Glutamatergic neuron (in vitro differentiated cells): ENCODE data around the gene UBAP2L. TPM values are rescaled to one million over a fixed set of nuclear protein-coding genes. Genes with fewer than 3 reads are reported as not detected.

Experiments used
- DNase-seq: peaks from one replicate; pipeline ENCODE4 v3.0.0; 2022
- H3K27ac Mint-ChIP-seq: one replicate; pipeline ENCODE4 v1.8.0; 2020; ENCODE audit warnings: mild to moderate bottlenecking, mixed read lengths, inconsistent platforms; ENCODE audit not compliant: unreplicated experiment
- H3K27me3 Mint-ChIP-seq: one replicate; pipeline ENCODE4 v1.8.0; 2020; ENCODE audit warnings: mild to moderate bottlenecking, moderate library complexity, mixed read lengths, inconsistent platforms; ENCODE audit not compliant: unreplicated experiment
- H3K36me3 Mint-ChIP-seq: one replicate; pipeline ENCODE4 v1.8.0; 2020; ENCODE audit warnings: mild to moderate bottlenecking, mixed read lengths, inconsistent platforms; ENCODE audit not compliant: unreplicated experiment
- H3K4me1 Mint-ChIP-seq: one replicate; pipeline ENCODE4 v1.8.0; 2020; ENCODE audit warnings: mild to moderate bottlenecking, low read depth, mixed read lengths, inconsistent platforms; ENCODE audit not compliant: unreplicated experiment
- H3K4me3 Mint-ChIP-seq: one replicate; pipeline ENCODE4 v1.8.0; 2020; ENCODE audit warnings: mild to moderate bottlenecking, mixed read lengths, inconsistent platforms; ENCODE audit not compliant: unreplicated experiment
- H3K9me3 Mint-ChIP-seq: one replicate; pipeline ENCODE4 v1.8.0; 2020; ENCODE audit warnings: mild to moderate bottlenecking, moderate library complexity, mixed read lengths, inconsistent platforms; ENCODE audit not compliant: unreplicated experiment
- total RNA-seq: library from RNA; stranded (reverse); fragmentation: NEBNext Ultra II Directional; extraction: Animal tissue kit (Norgen Biotek cat#: 25700); gene quantifications from one replicate; pipeline ENCODE4 v1.2.1, GENCODE V29; 2021; ENCODE audit not compliant: unreplicated experiment
- TF ChIP-seq, protein P1 (sequence below): fragments of 200-600 bp; sonication (generic); IDR thresholded peaks from one replicate; pipeline ENCODE4 v1.5.0; 2021; ENCODE audit not compliant: partially characterized antibody, unreplicated experiment

The UBAP2L gene
- total RNA-seq, 1 donor from 2014 or later = 259 TPM

DNA sequence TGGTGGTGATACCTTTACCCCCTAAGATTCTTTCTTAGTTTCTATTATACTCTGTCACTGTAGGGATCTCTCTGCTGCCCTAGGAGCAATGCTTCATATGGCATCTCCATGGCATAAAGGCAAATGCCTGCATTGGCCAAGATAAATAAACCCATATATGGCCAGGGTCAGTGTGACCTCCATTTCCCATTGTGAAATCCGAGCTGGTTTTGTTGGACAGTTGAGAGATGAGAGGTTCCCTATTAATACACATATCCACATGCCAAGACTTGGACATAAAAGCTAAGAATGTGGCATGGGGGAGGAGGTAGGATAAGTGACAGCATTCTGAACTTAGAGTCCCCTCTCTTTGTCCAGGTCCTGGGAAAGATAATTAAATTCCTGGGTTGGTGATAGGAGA, 30.2 kb upstream of the UBAP2L start:
- peaks cover 4% of the 10 kb centered on the region for H3K36me3 Mint-ChIP-seq
- H3K27ac Mint-ChIP-seq = no peak overlapping the region
- H3K27me3 Mint-ChIP-seq = peaks cover 4% of the 10 kb centered on the region
- no peak overlapping the region for H3K4me3 Mint-ChIP-seq
- TF ChIP-seq, protein P1, sequence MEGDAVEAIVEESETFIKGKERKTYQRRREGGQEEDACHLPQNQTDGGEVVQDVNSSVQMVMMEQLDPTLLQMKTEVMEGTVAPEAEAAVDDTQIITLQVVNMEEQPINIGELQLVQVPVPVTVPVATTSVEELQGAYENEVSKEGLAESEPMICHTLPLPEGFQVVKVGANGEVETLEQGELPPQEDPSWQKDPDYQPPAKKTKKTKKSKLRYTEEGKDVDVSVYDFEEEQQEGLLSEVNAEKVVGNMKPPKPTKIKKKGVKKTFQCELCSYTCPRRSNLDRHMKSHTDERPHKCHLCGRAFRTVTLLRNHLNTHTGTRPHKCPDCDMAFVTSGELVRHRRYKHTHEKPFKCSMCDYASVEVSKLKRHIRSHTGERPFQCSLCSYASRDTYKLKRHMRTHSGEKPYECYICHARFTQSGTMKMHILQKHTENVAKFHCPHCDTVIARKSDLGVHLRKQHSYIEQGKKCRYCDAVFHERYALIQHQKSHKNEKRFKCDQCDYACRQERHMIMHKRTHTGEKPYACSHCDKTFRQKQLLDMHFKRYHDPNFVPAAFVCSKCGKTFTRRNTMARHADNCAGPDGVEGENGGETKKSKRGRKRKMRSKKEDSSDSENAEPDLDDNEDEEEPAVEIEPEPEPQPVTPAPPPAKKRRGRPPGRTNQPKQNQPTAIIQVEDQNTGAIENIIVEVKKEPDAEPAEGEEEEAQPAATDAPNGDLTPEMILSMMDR = no peak
- peaks cover 3% of the 10 kb centered on the region for H3K4me1 Mint-ChIP-seq
- H3K9me3 Mint-ChIP-seq = no peaks in the 10 kb centered on the region
- no peak for DNase-seq

DNA sequence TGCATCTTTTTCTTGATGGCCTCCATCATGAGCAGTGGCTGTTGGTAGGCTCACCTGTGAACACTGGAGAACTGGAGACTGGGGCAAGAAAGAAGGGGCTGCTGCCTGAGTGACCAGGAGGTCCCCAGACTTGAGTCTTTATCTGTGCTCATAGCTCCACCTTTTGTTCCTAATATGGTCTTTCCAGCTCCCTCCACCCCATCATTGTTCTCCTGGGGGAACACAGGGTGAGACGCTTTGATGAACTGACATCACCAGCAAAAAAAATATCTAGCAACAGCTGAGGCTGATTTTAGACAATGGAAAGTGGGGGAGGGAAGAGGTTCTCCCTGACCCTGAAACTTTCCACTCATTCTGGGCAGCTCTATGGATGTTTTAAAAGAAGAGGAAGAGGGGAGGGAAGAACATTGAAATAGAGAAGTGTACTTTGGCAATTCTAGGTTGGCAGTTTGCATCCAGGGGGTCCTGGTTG, 28.7 kb upstream of the UBAP2L start, which contains the start of gene TPM3:
TSS of gene TPM3 (minus strand) at position 111 of the 472 bp plus-strand sequence. CDS start at position 29, 82 bp downstream.
- Mint-ChIP-seq H3K27ac (no peak within 1 kb of the TSS), H3K4me3 (peak within 1 kb of the TSS; percentile 5), H3K9me3 (no peaks in the 10 kb centered on the region), H3K27me3 (peaks cover 7% of the 10 kb centered on the region), H3K4me1 (peaks cover 3% of the 10 kb centered on the region), H3K36me3 (peaks cover 4% of the 10 kb centered on the region)
- TF ChIP-seq, protein P1 = no peak
- DNase-seq = no peak

DNA sequence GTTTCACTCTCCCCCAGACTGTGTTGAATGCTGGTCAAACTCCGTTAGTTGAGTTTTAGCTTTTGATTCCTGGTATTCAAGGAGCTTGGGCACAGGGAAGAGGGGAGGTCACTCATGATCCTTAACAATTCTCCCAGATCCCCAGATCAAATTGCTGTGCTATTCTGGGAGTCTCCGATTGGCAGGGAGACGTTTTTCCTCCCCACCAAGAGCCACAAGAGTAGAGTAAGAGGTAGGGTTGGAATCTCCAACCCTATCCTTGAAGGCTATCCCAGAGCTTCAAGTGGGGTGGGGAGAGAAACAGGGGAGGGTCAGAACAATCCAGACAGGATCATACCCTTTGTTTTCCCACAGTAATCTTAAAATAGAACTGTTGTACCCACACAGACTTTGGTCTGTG, 28.3 kb upstream of the UBAP2L start:
- Mint-ChIP-seq H3K4me1 (peaks cover 3% of the 10 kb centered on the region), H3K27ac (no peak overlapping the region), H3K27me3 (peaks cover 7% of the 10 kb centered on the region), H3K9me3 (no peaks in the 10 kb centered on the region), H3K4me3 (no peak overlapping the region), H3K36me3 (peaks cover 4% of the 10 kb centered on the region)
- TF ChIP-seq, protein P1 = no peak
- no peak for DNase-seq

DNA sequence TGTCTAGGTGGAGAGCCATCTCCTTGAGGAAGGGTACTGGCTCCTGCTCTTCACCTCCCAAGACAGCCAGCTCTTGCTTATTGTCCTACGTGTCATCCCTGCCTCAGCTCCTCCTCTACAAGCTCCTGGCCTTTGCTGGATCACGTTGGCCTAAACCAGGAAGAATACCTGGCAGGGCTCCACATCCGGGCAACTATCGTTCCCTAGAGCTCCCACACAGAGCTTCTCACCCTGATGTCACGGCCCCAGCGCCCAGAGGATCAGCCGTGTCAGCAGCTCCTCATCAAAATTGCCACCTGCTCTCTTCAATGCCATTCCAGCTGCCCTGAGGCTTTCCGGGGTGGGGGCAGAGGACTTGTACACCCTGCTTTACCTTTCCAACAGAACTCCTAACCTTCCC, 26.9 kb upstream of the UBAP2L start:
- Mint-ChIP-seq H3K9me3 (no peaks in the 10 kb centered on the region), H3K4me3 (no peak overlapping the region), H3K27ac (no peak overlapping the region), H3K4me1 (peaks cover 3% of the 10 kb centered on the region), H3K27me3 (peaks cover 10% of the 10 kb centered on the region), H3K36me3 (peaks cover 4% of the 10 kb centered on the region)
- TF ChIP-seq, protein P1 = no peak
- no peak for DNase-seq

DNA sequence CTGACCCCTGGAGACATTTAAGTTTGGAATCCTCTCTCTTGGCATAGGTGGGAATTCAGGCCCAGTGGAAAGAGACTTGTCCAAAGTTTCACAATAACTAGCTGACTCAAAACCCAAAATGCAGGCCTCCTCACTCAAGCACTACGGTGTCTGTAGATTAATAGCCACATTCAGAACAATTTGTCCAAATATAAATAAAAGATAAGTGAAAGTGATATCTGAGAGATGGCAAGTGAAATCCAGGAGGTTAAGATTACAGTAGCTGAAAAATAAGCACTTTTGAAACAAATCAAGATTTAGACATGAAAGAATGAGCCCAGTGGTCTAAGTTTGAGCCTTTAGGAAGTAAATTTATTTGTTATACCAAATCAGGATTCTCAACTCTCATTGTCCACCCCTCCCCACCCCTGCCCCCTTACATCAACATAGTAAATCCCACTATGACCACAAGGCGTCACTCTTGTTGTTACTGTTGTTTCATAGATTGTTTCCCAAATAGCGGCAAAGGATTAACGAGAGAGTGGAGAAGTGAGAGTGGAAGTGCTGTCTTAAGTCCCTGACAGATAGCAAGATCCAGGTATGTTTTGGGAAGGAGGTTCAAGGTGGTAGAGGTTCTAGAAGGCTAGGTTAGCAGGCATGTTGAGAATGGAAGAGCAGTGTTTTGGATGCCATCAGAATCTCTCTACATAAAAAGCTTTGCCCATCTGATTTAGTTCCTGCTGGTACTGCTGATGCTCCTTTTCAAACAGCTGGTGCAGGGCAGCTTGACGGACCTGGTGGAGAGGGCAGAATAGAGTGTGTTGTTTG, 21.8 kb upstream of the UBAP2L start:
- Mint-ChIP-seq H3K4me3 (no peak overlapping the region), H3K4me1 (peaks cover 2% of the 10 kb centered on the region), H3K36me3 (no peaks in the 10 kb centered on the region), H3K27ac (no peak overlapping the region), H3K9me3 (no peaks in the 10 kb centered on the region), H3K27me3 (peaks cover 10% of the 10 kb centered on the region)
- DNase-seq = peak; percentile 24
- TF ChIP-seq, protein P1 = peak; percentile 57
